Pulmonary artery endothelial cell (primary cell): ENCODE measurements around the gene MCOLN1. TPM values are rescaled to one million over a fixed set of nuclear protein-coding genes. Genes with fewer than 3 reads are reported as not detected.
"Not testable (repeated sequence)": the region's sequence is repeated elsewhere in the genome, so short reads cannot be mapped to it uniquely, and the experiment has no call there.

ENCODE experiments used
- DNase-seq: peaks from one replicate; pipeline ENCODE4 v3.0.0-alpha.2; 2011; ENCODE audit warnings: low read depth, low spot score
- total RNA-seq: library from RNA; depleted of rRNA; stranded (reverse); fragments of >200 nt; gene quantifications from 2 replicates; pipeline ENCODE4 v1.2.3, GENCODE V29; 2014

The MCOLN1 gene
- total RNA-seq, 1 donor from 2014 or later: 3.8 TPM

DNA sequence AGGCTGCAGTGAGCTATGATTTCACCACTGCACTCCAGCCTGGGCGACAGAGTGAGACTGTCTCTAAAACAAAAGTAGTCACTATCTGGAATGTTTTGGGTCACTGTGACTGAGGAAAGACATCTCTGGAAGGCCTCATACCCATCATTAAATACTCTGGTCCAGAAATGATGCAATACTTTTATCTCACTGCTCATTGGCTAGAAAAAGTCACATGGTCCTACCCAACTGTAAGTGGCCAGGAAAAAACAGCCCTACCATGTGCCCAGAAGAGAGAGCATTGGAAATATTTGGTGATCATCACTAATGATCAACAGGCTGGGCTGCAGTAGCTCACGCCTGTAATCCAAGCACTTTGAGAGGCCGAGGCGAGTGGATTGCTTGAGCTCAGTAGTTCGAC, 42.9 kb downstream of the MCOLN1 start:
- no peak for DNase-seq

DNA sequence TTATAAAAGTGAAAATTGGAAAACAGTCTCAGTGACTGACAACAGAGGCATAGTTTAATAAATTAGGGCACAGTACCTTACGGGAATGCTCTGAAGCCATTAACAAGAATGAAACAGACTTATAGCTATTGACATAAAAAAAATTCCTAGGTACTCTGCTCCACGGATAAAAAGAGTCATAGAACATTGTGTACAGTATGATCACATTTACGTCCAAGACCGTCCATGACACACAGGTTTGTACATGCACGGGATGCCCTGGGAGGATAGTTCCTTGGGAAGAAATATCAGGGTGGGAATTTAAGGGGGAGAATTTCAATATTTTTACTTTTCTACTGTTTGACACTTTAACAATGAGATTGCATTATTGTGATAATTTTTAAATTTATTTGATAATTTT, 48.3 kb downstream of the MCOLN1 start:
- no peak for DNase-seq

DNA sequence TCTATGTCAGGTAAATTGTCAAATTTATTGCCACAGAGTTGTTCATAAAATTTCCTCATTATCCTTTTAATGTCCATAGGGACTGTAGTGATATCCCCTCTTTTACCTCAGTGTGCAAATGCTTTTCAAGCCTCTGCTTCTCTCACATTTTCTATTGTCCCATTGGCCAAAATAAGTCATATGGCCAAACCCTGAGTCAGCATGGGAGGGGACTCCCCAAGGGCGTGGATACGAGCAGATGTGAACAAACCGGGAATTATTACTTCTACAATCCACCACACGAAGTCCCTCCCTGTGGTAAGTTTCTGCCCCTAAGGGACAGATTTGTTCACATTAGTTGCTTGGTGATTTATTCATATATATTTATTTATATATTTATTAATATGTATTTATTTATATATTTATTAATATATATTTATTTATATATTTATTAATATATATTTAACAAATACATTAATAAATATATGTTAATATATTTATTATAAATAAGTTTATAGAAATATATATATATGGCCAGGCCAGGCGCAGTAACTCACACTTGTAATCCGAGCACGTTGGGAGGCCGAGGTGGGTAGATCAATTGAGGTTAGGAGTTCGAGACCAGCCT, 53.1 kb downstream of the MCOLN1 start:
- DNase-seq: no peak

DNA sequence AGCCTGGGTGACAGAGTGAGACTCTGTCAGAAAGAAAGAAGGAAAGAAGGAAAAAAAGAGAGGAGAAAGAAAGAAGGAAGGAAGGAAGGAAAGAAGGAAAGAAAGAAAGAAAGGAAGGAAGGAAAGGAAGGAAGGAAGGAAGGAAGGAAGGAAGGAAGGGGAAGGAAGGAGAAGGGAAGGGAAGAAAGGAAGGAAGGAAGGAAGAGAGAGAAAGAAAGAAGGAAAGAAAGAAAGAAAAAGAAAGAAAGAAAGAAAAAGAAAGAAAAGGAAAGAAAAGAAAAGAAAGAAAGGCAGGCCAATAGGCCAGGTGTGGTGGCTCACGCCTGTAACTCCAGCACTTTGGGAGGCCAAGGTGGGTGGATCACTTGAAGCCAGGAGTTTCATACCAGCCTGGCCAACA, 55.0 kb downstream of the MCOLN1 start:
- not testable (repeated sequence) for DNase-seq

DNA sequence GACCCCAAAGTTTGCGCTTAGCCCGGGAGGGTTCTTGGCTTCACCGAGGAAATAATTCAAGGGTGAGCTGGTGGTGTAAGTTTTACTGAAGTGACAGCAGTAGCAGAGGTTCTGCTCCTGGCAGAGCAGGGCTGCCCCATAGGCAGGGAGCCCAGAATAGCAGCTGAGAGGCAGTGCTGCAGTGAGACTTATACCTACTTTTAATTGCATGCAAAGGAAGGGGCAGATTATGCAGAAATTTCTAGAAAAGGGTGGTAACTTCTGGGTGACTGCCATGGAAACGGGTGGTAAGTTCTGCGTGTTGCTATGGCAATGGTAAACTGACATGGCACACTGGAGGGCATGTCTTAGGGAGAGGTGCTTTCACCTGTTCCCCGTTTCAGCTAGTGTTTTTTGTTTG, 55.7 kb downstream of the MCOLN1 start:
- DNase-seq: no peak

DNA sequence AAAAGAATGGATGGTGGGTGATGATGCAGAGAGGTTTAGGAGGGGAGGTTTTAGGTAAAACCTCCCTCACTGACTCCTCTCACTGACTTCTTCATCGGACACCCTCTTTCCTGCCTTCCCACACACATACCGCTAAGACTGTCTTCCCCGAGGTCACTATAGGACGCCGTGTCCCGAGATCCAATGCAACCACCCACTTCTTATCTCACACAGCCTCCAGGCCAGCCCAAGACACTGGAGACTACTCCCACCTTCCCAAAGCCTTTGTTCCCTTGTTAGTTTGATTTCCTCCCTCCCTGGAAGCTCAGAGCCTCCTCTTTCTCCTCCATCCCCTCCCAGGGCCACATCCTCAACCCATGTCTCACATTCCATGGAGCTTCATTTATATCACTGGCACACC, 56.8 kb downstream of the MCOLN1 start:
- DNase-seq: no peak

DNA sequence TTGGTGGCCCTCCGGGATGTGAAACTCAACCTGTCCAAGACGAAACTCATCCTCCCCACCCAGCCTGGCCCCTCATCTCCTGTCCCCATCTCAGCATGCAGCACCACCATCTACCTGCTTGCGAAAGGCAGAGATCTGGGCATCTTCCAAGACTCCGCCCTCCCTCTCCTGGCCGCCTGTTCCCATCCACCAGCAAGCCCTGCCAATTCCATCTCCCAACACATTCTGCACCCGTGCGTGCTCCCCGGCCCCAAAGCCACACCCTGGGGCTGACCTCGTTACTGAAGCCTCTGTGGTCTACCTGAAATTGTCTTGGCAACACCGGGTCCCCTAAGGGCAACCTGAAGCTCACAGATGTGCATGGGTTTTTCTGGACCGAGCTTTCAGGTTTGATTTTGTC, 60.0 kb downstream of the MCOLN1 start:
- DNase-seq: no peak

Other genes with a start within 250 kb of the MCOLN1 start
- 14.2 and 30.7 TPM in 2 replicates for gene INSR, start 228.2 kb upstream of the MCOLN1 start, total RNA-seq
- gene ARHGEF18, start 173.7 kb upstream of the MCOLN1 start, total RNA-seq: 28.3 and 40.8 TPM in 2 replicates
- gene PEX11G, start 33.6 kb upstream of the MCOLN1 start, total RNA-seq: 0.46 and 1.9 TPM in 2 replicates
- 11.7 and 16.0 TPM in 2 replicates for gene ZNF358, start 6.5 kb upstream of the MCOLN1 start, total RNA-seq
- 82.8 and 106 TPM in 2 replicates for gene PNPLA6, start 13.1 kb downstream of the MCOLN1 start, total RNA-seq
- gene CAMSAP3, start 73.2 kb downstream of the MCOLN1 start, total RNA-seq: 0.13 and 0.21 TPM in 2 replicates
- 23.9 and 30.6 TPM in 2 replicates for gene XAB2, start 106.9 kb downstream of the MCOLN1 start, total RNA-seq
- gene PET100, start 107.2 kb downstream of the MCOLN1 start, total RNA-seq: 19.3 and 28.9 TPM in 2 replicates
- gene PCP2, start 111.1 kb downstream of the MCOLN1 start, total RNA-seq: not detected in 2 replicates
- gene STXBP2, start 114.5 kb downstream of the MCOLN1 start, total RNA-seq: 29.5 and 30.9 TPM in 2 replicates
- not detected in 2 replicates for gene RETN, start 146.4 kb downstream of the MCOLN1 start, total RNA-seq
- gene MCEMP1, start 154.5 kb downstream of the MCOLN1 start, total RNA-seq: not detected in 2 replicates
- gene TRAPPC5, start 158.2 kb downstream of the MCOLN1 start, total RNA-seq: 121 and 191 TPM in 2 replicates
- gene FCER2, start 179.5 kb downstream of the MCOLN1 start, total RNA-seq: not detected in 2 replicates
- not detected in 2 replicates for gene CLEC4G, start 209.5 kb downstream of the MCOLN1 start, total RNA-seq
- gene CD209, start 224.9 kb downstream of the MCOLN1 start, total RNA-seq: not detected in 2 replicates
- gene CLEC4M, start 240.6 kb downstream of the MCOLN1 start, total RNA-seq: 0.07 and 0.21 TPM in 2 replicates